Kidney (tissue), 14 donors: ENCODE measurements around the gene PVRIG. TPM values are rescaled to one million over a fixed set of nuclear protein-coding genes. Genes with fewer than 3 reads are reported as not detected.
A peak's percentile ranks its signal among the peaks of the same experiment; 100 is the strongest.
"Not testable (repeated sequence)": the region's sequence is repeated elsewhere in the genome, so short reads cannot be mapped to it uniquely, and the experiment has no call there.

Experiments used
- DNase-seq, 5 donors: peaks; one replicate each; pipeline ENCODE4 v3.0.0-alpha.2; 2013 to 2020
- FAIRE-seq: peaks from 2 replicates; lab custom pipeline; 2012; peaks lifted over from hg19 to GRCh38; lab: Jason Lieb, UNC
- H3K27ac ChIP-seq, 2 donors: one replicate each; pipeline ENCODE4 v1.7.0; 2013; ENCODE audit warnings: low read depth in 2 of 2, low read length in 2 of 2, inconsistent platforms in 1 of 2
- H3K27me3 ChIP-seq: one replicate; pipeline ENCODE4 v1.7.1; 2013; ENCODE audit warnings: low read length, inconsistent platforms; ENCODE audit not compliant: control insufficient read depth, insufficient read depth
- H3K36me3 ChIP-seq, 3 donors: one replicate each; pipeline versions ENCODE4 v1.7.0 to v1.7.1; 2013; ENCODE audit warnings: low read length in 3 of 3, control low read depth in 1 of 3, inconsistent platforms in 1 of 3; ENCODE audit not compliant: insufficient read depth in 3 of 3, control insufficient read depth in 2 of 3
- H3K4me1 ChIP-seq, 3 donors: one replicate each; pipeline versions ENCODE4 v1.7.0 to v1.7.1; 2013; ENCODE audit warnings: low read length in 3 of 3, inconsistent platforms in 1 of 3, low read depth in 1 of 3; ENCODE audit not compliant: control insufficient read depth in 2 of 3, insufficient read depth in 2 of 3
- H3K4me3 ChIP-seq, 3 donors: one replicate each; pipeline versions ENCODE4 v1.7.0 to v1.8.1; 2013; ENCODE audit warnings: low read length in 3 of 3, control low read depth in 1 of 3, inconsistent platforms in 1 of 3
- H3K9ac ChIP-seq, 3 donors: one replicate each; pipeline versions ENCODE4 v1.7.0 to v1.7.1; 2013; ENCODE audit warnings: low read length in 3 of 3, control low read depth in 1 of 3, inconsistent platforms in 1 of 3
- H3K9me3 ChIP-seq, 3 donors: one replicate each; pipeline versions ENCODE4 v1.7.0 to v1.7.1; 2013; ENCODE audit warnings: low read length in 3 of 3, control low read depth in 1 of 3, inconsistent platforms in 1 of 3; ENCODE audit not compliant: control insufficient read depth in 2 of 3, insufficient read depth in 1 of 3
- intact Hi-C: fragments of 100-400 bp; cut with DNase I; formaldehyde crosslinking; loops from one replicate; pipeline ENCODE4 v1.11.1; 2022
- polyA plus RNA-seq: library from polyadenylated mRNA; stranded (reverse); fragments of 350-450 nt; fragmentation: Illumina TruSeq; extraction: RNeasy Lipid Tissue Mini Kit (QIAGEN cat#74804); gene quantifications from one replicate; pipeline ENCODE4 v1.2.3, GENCODE V29; 2014; ENCODE audit warnings: low read depth, low replicate concordance; ENCODE audit not compliant: insufficient read depth
- total RNA-seq: library from RNA; stranded (reverse); fragmentation: NEBNext Ultra II Directional; extraction: Animal tissue kit (Norgen Biotek cat#: 25700); gene quantifications from one replicate; pipeline ENCODE4 v1.2.1, GENCODE V29; 2021
- TF ChIP-seq, protein P1 (sequence below): IDR thresholded peaks from 3 replicates; pipeline ENCODE4 v1.5.1; 2012; ENCODE audit warnings: mild to moderate bottlenecking, moderate library complexity, borderline replicate concordance; ENCODE audit not compliant: insufficient read depth; ENCODE audit errors: extremely low read depth
- donor health status: control.
- donor health status: control.
- donor health status: control.
- donor health status: control.
- donor health status: control.
- donor health status: DM: yes; HTN: yes; CAD: no.
- donor health status: Normal renal cell carcinoma (clear cell type).

The PVRIG gene
- total and polyA plus RNA-seq, 2 donors from 2014 or later: 3.2 TPM; not detected in 1

GRCh38 chr7:100183090-100183489 lies 36.7 kb upstream of the PVRIG start:
- H3K27me3 ChIP-seq, H3K9me3 ChIP-seq, DNase-seq, H3K27ac ChIP-seq, H3K9ac ChIP-seq, intact Hi-C loops, H3K36me3 ChIP-seq, H3K4me1 ChIP-seq, H3K4me3 ChIP-seq, FAIRE-seq: not testable (repeated sequence)

DNA sequence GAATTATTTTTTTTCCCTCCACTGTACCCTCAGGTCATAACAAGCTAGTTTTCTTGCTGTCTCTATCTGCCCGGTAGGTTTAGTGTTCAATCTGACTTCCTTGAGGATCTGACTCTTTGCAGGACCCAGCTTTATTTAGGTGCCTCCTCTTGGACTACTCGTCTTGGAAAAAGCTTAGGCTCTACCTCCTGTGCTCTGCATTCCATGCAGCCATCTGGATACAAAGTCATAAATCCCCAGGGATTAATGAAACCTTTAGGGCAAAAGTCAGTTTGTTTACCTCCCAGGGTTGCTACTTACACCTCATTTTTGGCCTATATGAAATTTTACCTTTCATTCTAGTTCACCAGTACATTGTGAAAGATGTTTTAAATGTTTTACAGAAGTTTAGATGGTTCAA lies 34.0 kb upstream of the PVRIG start:
- TF ChIP-seq, protein P1, sequence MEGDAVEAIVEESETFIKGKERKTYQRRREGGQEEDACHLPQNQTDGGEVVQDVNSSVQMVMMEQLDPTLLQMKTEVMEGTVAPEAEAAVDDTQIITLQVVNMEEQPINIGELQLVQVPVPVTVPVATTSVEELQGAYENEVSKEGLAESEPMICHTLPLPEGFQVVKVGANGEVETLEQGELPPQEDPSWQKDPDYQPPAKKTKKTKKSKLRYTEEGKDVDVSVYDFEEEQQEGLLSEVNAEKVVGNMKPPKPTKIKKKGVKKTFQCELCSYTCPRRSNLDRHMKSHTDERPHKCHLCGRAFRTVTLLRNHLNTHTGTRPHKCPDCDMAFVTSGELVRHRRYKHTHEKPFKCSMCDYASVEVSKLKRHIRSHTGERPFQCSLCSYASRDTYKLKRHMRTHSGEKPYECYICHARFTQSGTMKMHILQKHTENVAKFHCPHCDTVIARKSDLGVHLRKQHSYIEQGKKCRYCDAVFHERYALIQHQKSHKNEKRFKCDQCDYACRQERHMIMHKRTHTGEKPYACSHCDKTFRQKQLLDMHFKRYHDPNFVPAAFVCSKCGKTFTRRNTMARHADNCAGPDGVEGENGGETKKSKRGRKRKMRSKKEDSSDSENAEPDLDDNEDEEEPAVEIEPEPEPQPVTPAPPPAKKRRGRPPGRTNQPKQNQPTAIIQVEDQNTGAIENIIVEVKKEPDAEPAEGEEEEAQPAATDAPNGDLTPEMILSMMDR: no peak
- Histone ChIP-seq H3K4me3 (no peak overlapping the region), H3K4me1 (no peaks in the 10 kb centered on the region), H3K9me3 (no peaks in the 10 kb centered on the region), H3K9ac (no peak overlapping the region), H3K27me3 (no peaks in the 10 kb centered on the region), H3K27ac (no peak overlapping the region), H3K36me3 (no peaks in the 10 kb centered on the region)
- no peak for DNase-seq
- no peak for FAIRE-seq
- intact Hi-C loops: no loop called here

GRCh38 chr7:100189061-100189460 lies 30.7 kb upstream of the PVRIG start:
- DNase-seq: no peak
- intact Hi-C loops: no loop called here
- no peak for FAIRE-seq

GRCh38 chr7:100190048-100190711 lies 29.6 kb upstream of the PVRIG start:
- Histone ChIP-seq H3K9ac (no peak overlapping the region), H3K4me3 (no peak overlapping the region), H3K9me3 (no peaks in the 10 kb centered on the region), H3K27me3 (no peaks in the 10 kb centered on the region), H3K4me1 (no peaks in the 10 kb centered on the region), H3K36me3 (no peaks in the 10 kb centered on the region), H3K27ac (no peak overlapping the region)
- FAIRE-seq (no peak), DNase-seq (peak in 1 of 5 donors; percentile 52)
- TF ChIP-seq, protein P1: peak; percentile 18
- intact Hi-C loops: no loop called here

More at GRCh38 chr7:100189061-100189460, 30.7 kb upstream of the PVRIG start:
- Histone ChIP-seq H3K9me3 (no peaks in the 10 kb centered on the region), H3K9ac (no peak overlapping the region), H3K36me3 (no peaks in the 10 kb centered on the region), H3K4me1 (no peaks in the 10 kb centered on the region), H3K4me3 (no peak overlapping the region), H3K27me3 (no peaks in the 10 kb centered on the region), H3K27ac (no peak overlapping the region)
- TF ChIP-seq, protein P1: no peak
